ENCODE results near the gene PIWIL4.

PIWIL4 gene

DNA sequence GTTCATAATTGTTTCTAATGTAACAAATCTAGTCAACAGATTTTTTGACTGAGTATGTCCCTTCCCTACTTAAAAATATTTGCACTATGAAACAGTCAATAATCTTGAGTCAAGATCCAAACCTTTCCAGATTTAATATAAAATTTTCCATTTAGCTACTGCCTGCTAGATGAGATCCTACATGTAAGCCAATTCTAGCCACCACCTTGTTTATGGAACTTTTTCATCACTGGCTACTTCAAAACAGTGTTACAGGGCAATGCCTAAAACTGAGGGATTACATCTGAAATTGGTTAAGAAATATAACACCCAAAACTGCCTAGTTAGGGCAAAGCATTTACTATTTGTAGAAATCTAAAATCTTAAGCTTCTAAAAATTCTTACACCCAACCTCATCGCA lies 34.0 kb upstream of the PIWIL4 start:
- no peak for DNase-seq
- Histone ChIP-seq H3F3A (ENCODE audit: insufficient read depth, low read length) (no peaks in the 10 kb centered on the region), H3K4me3 (ENCODE audit: low read length) (no peak overlapping the region), H3K4me1 (ENCODE audit: low read length) (no peaks in the 10 kb centered on the region), H3K27me3 (replicated peaks; ENCODE audit: insufficient read depth, low read length) (no peaks in the 10 kb centered on the region), H4K20me1 (ENCODE audit: insufficient read depth, low read length) (no peaks in the 10 kb centered on the region), H3K4me2 (ENCODE audit: low read depth, low read length) (no peak overlapping the region), H2AFZ (ENCODE audit: low read length) (no peak overlapping the region), H3K9ac (ENCODE audit: low read length) (no peak overlapping the region), H3K79me2 (ENCODE audit: low read length) (no peaks in the 10 kb centered on the region), H3K9me2 (replicated peaks; ENCODE audit: insufficient read depth, low read length) (no peaks in the 10 kb centered on the region), H3K9me3 (replicated peaks; ENCODE audit: insufficient read depth, low read length) (no peaks in the 10 kb centered on the region), H3K36me3 (replicated peaks; ENCODE audit: insufficient read depth, low read length) (no peaks in the 10 kb centered on the region), H3K27ac (ENCODE audit: low read length) (no peak overlapping the region)
- TF ChIP-seq, protein P1, sequence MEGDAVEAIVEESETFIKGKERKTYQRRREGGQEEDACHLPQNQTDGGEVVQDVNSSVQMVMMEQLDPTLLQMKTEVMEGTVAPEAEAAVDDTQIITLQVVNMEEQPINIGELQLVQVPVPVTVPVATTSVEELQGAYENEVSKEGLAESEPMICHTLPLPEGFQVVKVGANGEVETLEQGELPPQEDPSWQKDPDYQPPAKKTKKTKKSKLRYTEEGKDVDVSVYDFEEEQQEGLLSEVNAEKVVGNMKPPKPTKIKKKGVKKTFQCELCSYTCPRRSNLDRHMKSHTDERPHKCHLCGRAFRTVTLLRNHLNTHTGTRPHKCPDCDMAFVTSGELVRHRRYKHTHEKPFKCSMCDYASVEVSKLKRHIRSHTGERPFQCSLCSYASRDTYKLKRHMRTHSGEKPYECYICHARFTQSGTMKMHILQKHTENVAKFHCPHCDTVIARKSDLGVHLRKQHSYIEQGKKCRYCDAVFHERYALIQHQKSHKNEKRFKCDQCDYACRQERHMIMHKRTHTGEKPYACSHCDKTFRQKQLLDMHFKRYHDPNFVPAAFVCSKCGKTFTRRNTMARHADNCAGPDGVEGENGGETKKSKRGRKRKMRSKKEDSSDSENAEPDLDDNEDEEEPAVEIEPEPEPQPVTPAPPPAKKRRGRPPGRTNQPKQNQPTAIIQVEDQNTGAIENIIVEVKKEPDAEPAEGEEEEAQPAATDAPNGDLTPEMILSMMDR (IDR thresholded peaks at IDR 0.05; ENCODE audit: low read length), result no peak
- TF ChIP-seq EZH2phosphoT487 (IDR thresholded peaks at IDR 0.05; ENCODE audit: low read length), result no peak
- no peak for TF ChIP-seq EZH2 (optimal IDR thresholded peaks at IDR 0.05; ENCODE audit: low read depth, low read length)

DNA sequence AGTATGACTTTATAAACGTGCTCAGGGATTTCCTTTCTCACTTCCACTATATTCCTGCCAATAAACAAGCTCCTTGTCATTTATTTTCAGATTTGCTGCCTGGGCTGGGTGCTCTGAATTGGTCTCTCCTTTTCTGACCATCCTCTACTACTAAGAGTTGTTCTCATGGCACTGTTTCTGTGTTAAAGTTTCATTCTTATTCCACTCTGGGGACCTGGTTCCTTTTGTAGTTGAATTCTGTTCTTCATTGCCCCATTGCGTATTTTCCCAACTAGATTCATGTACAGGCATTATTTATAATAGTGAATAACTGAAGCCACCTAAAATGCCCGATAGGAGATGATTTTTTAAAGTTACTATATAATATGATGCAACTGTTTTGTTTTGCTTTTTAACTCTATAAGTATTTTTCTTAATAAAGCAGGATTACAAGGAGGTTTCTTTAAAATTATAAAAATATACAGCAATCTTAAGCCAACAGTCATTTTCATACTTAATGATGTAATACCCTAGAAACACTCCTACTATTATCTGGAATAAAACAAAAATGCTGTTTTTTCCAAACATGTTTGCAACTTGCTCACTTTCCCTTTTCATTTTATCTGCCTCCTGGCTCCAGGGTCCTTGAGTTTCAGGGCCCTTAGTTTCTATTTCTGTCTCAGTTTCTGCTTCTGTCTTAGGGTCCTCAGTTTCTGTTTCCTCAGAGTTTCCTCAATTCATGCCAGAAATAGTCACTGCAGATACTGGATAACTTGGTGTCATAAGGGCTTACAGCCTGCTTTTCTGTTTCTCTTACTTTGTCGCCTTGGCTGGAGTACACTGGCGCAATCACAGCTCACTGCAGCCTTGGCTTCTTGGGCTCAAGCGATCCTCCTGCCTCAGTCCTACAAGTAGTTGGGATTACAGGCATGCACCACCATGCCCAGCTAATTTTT lies 33.2 kb upstream of the PIWIL4 start:
- Histone ChIP-seq H3K9ac (ENCODE audit: low read length) (no peak overlapping the region), H3K79me2 (ENCODE audit: low read length) (no peaks in the 10 kb centered on the region), H3K27me3 (replicated peaks; ENCODE audit: insufficient read depth, low read length) (no peaks in the 10 kb centered on the region), H3K9me2 (replicated peaks; ENCODE audit: insufficient read depth, low read length) (no peaks in the 10 kb centered on the region), H3K4me3 (ENCODE audit: low read length) (no peak overlapping the region), H3K4me1 (ENCODE audit: low read length) (no peaks in the 10 kb centered on the region), H3K4me2 (ENCODE audit: low read depth, low read length) (no peak overlapping the region), H3K9me3 (replicated peaks; ENCODE audit: insufficient read depth, low read length) (no peaks in the 10 kb centered on the region), H3K36me3 (replicated peaks; ENCODE audit: insufficient read depth, low read length) (no peaks in the 10 kb centered on the region), H2AFZ (ENCODE audit: low read length) (no peak overlapping the region), H3F3A (ENCODE audit: insufficient read depth, low read length) (no peaks in the 10 kb centered on the region), H3K27ac (ENCODE audit: low read length) (no peak overlapping the region), H4K20me1 (ENCODE audit: insufficient read depth, low read length) (no peaks in the 10 kb centered on the region)
- no peak for DNase-seq
- TF ChIP-seq, protein P1 (IDR thresholded peaks at IDR 0.05; ENCODE audit: low read length), result no peak
- no peak for TF ChIP-seq EZH2phosphoT487 (IDR thresholded peaks at IDR 0.05; ENCODE audit: low read length)
- no peak for TF ChIP-seq EZH2 (optimal IDR thresholded peaks at IDR 0.05; ENCODE audit: low read depth, low read length)

DNA sequence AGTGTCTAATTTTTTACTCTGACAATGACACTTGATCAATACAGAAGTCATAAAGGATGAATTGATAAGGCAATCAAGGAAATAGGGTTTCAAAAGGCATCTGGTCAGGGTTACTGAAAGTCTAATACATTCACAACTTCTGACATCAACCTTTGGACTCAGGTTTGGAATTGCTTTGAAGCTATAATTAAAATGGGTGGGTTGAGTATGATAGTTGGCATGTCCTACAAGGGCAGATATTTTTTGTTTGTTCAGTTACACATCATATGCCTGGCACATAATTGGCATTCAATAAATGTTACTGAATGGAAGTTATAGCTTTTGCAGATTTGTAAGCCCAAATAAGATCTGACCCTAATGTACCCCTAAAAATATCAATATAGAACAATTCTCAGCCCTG lies 30.8 kb upstream of the PIWIL4 start:
- no peaks in the 10 kb centered on the region for H3K9me2 ChIP-seq (replicated peaks; ENCODE audit: insufficient read depth, low read length)
- no peak for DNase-seq
- H2AFZ ChIP-seq (ENCODE audit: low read length), result no peak overlapping the region
- H3K27me3 ChIP-seq (replicated peaks; ENCODE audit: insufficient read depth, low read length), result no peaks in the 10 kb centered on the region
- no peaks in the 10 kb centered on the region for H4K20me1 ChIP-seq (ENCODE audit: insufficient read depth, low read length)
- no peak overlapping the region for H3K27ac ChIP-seq (ENCODE audit: low read length)
- H3K36me3 ChIP-seq (replicated peaks; ENCODE audit: insufficient read depth, low read length), result no peaks in the 10 kb centered on the region
- no peak for TF ChIP-seq EZH2phosphoT487 (IDR thresholded peaks at IDR 0.05; ENCODE audit: low read length)
- H3K4me2 ChIP-seq (ENCODE audit: low read depth, low read length), result no peak overlapping the region
- no peak overlapping the region for H3K9ac ChIP-seq (ENCODE audit: low read length)
- no peaks in the 10 kb centered on the region for H3K4me1 ChIP-seq (ENCODE audit: low read length)
- no peaks in the 10 kb centered on the region for H3F3A ChIP-seq (ENCODE audit: insufficient read depth, low read length)
- H3K4me3 ChIP-seq (ENCODE audit: low read length), result no peak overlapping the region
- no peaks in the 10 kb centered on the region for H3K9me3 ChIP-seq (replicated peaks; ENCODE audit: insufficient read depth, low read length)
- no peaks in the 10 kb centered on the region for H3K79me2 ChIP-seq (ENCODE audit: low read length)

DNA sequence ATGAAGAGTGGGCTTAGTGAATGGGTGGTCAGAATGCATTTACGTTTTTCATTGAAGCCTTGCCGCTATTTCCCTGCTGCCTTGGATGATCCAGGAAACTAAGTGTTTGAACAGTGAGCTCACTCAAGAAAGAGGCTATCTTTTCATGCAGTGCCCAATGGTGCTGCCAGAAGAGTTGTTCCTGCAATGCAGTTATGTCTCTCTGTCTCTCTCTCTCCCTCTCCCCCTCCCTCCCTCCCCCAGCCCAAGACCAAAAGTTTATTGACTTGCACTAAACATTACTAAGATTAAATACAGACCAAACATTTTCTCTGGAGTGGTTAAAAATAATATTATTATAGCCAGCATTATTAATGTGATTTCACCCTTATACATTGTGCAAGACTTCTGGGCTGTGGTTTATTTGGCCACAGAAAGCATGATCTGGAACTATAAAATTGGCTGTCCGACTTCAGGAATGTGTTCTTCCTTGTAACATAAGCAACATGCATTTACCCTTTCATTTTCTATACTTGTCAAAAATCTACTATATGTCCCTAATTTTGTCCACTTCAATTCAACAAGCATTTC lies 30.1 kb upstream of the PIWIL4 start:
- Histone ChIP-seq H4K20me1 (ENCODE audit: insufficient read depth, low read length) (no peaks in the 10 kb centered on the region), H3F3A (ENCODE audit: insufficient read depth, low read length) (no peaks in the 10 kb centered on the region), H3K4me3 (ENCODE audit: low read length) (no peak overlapping the region), H3K4me2 (ENCODE audit: low read depth, low read length) (no peak overlapping the region), H3K4me1 (ENCODE audit: low read length) (no peaks in the 10 kb centered on the region), H3K9ac (ENCODE audit: low read length) (no peak overlapping the region), H3K27ac (ENCODE audit: low read length) (no peak overlapping the region), H2AFZ (ENCODE audit: low read length) (no peak overlapping the region), H3K9me3 (replicated peaks; ENCODE audit: insufficient read depth, low read length) (no peaks in the 10 kb centered on the region), H3K79me2 (ENCODE audit: low read length) (no peaks in the 10 kb centered on the region), H3K27me3 (replicated peaks; ENCODE audit: insufficient read depth, low read length) (no peaks in the 10 kb centered on the region), H3K9me2 (replicated peaks; ENCODE audit: insufficient read depth, low read length) (no peaks in the 10 kb centered on the region), H3K36me3 (replicated peaks; ENCODE audit: insufficient read depth, low read length) (no peaks in the 10 kb centered on the region)
- no peak for DNase-seq
- TF ChIP-seq, protein P1 (IDR thresholded peaks at IDR 0.05; ENCODE audit: low read length), result no peak
- no peak for TF ChIP-seq EZH2 (optimal IDR thresholded peaks at IDR 0.05; ENCODE audit: low read depth, low read length)
- no peak for TF ChIP-seq EZH2phosphoT487 (IDR thresholded peaks at IDR 0.05; ENCODE audit: low read length)

Measured in MM.1S (cell line).